HAP-1 (cell line): ENCODE results near the gene PBX1.

ENCODE experiments used
- DNase-seq, 2 experiments: peaks; one replicate each; pipeline ENCODE4 v3.0.0-alpha.2; 2016 to 2020; ENCODE audit warnings: low spot score in 2 of 2
- H3K27me3 ChIP-seq: fragments of 250-450 bp; sonication (Bioruptor Pico); 2 replicates; pipeline ENCODE4 v1.5.1; 2020; ENCODE audit warnings: low read depth, mild to moderate bottlenecking, moderate library complexity
- H3K36me3 ChIP-seq: fragments of 250-450 bp; sonication (Bioruptor Pico); replicated peaks from 2 replicates; pipeline ENCODE4 v1.5.1; 2020; ENCODE audit warnings: mild to moderate bottlenecking
- H3K4me1 ChIP-seq: fragments of 250-450 bp; sonication (Bioruptor Pico); 2 replicates; pipeline ENCODE4 v1.5.1; 2020; ENCODE audit warnings: mild to moderate bottlenecking
- H3K4me3 ChIP-seq: fragments of 250-450 bp; sonication (Bioruptor Pico); 2 replicates; pipeline ENCODE4 v1.5.1; 2020; ENCODE audit warnings: mild to moderate bottlenecking, moderate library complexity
- H3K9me3 ChIP-seq: fragments of 250-450 bp; sonication (Bioruptor Pico); 2 replicates; pipeline ENCODE4 v1.5.1; 2020; ENCODE audit warnings: mild to moderate bottlenecking, moderate library complexity
- in situ Hi-C: fragments of 300-500 bp; cut with MboI; formaldehyde crosslinking; loops from 3 replicates; pipeline ENCODE4 v1.14.3; 2020; ENCODE audit warnings: low sequenced_read_pairs, inconsistent platforms, mixed read lengths

Gene PBX1

DNA sequence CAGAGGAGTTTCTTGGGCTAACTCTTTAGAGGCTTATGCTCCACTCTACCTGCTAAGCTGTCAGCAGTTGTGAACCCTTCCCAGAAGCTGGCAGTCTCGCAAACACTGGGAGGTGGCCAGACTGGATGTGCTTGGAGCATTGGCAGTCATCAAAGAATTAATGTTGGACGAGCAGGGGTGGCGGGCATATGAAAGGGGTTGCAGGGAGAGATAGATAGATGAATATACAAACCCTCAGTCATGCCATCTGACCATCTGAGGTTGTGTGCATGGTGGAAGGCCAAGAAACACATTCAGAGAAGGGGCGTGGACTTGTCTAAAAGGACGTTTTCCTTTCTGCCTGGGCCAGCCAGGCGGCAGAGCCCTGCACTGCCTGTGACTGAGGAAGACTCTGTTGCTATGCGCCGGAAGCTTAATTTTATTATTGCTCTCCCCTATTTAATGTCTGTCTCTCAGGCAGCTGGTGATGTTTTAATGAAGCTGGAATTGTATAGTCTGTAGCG lies 164.4 kb downstream of the PBX1 start:
- H3K4me3 ChIP-seq: no peak overlapping the region
- no peaks in the 10 kb centered on the region for H3K9me3 ChIP-seq
- no peaks in the 10 kb centered on the region for H3K27me3 ChIP-seq
- H3K36me3 ChIP-seq: no peaks in the 10 kb centered on the region
- in situ Hi-C loops: no loop called here
- peaks cover 4% of the 10 kb centered on the region; the same call in 1 of the 2 replicates for H3K4me1 ChIP-seq
- DNase-seq: no peak

DNA sequence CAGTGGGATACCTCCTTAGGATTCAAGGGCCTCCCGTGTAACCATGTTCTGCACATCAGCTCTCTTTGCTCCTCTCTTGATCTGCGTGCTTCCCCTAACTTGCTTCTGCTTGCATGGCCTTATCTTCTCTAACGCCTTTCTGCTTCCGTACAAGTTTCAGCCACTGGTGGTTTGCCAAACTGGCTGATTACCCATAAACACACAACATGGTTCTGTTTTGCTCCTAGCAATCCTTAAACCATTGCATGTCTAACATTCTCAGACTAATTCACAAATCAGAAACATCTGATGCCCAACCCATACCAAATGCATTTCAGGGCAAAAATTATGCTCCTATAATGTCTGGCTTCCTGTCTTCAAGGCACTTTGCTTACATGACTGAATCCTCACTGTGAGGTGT lies 166.4 kb downstream of the PBX1 start:
- no peaks in the 10 kb centered on the region for H3K36me3 ChIP-seq
- no peak overlapping the region for H3K4me3 ChIP-seq
- H3K9me3 ChIP-seq: no peaks in the 10 kb centered on the region
- no peak for DNase-seq
- in situ Hi-C loops: no loop called here
- H3K4me1 ChIP-seq: no peaks in the 10 kb centered on the region
- H3K27me3 ChIP-seq: no peaks in the 10 kb centered on the region

DNA sequence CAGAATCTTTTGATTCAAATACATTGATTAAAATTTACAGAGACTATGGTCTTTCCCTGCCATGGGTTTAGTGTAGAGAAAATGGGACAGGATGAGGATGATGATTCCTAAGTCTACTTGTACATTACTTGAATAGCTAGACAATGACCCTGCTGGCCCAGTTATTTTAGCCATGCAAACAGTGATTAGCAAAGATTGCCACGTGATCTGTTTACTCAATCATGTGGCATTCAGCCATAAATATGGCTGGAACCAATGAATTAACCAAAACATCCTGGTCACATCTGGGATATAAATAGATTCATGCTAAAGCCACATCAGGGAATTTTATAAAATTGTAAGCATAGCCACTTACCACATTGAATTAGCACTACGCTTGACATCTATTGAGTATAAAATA lies 167.3 kb downstream of the PBX1 start:
- no peak for DNase-seq

DNA sequence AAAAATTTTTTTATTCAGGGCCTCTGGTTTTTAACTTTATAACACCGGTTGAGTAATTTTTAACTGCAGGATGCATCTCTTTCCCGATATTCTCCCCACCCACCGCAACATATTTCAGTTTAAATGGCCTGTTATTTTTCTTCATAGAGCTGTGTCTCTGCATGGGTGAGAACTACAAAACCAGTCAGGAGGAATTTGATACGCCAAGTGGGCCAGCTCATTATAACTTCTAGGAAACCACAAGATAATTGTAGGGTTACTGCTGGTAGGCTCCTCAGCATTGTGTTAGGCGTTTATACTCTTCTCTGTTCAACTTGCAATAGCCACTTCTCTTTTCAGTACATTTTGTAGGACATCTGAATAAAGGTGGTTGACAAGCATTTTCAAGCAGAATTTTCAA lies 169.7 kb downstream of the PBX1 start:
- H3K9me3 ChIP-seq: no peaks in the 10 kb centered on the region
- no peaks in the 10 kb centered on the region for H3K27me3 ChIP-seq
- no peak overlapping the region for H3K4me3 ChIP-seq
- H3K4me1 ChIP-seq: no peaks in the 10 kb centered on the region
- H3K36me3 ChIP-seq: no peaks in the 10 kb centered on the region
- in situ Hi-C loops: no loop called here
- no peak for DNase-seq

More for the DNA sequence above, 167.3 kb downstream of the PBX1 start:
- Histone ChIP-seq H3K9me3 (no peaks in the 10 kb centered on the region), H3K4me3 (no peak overlapping the region), H3K27me3 (no peaks in the 10 kb centered on the region), H3K36me3 (no peaks in the 10 kb centered on the region), H3K4me1 (no peaks in the 10 kb centered on the region)
- in situ Hi-C loops: no loop called here

DNA sequence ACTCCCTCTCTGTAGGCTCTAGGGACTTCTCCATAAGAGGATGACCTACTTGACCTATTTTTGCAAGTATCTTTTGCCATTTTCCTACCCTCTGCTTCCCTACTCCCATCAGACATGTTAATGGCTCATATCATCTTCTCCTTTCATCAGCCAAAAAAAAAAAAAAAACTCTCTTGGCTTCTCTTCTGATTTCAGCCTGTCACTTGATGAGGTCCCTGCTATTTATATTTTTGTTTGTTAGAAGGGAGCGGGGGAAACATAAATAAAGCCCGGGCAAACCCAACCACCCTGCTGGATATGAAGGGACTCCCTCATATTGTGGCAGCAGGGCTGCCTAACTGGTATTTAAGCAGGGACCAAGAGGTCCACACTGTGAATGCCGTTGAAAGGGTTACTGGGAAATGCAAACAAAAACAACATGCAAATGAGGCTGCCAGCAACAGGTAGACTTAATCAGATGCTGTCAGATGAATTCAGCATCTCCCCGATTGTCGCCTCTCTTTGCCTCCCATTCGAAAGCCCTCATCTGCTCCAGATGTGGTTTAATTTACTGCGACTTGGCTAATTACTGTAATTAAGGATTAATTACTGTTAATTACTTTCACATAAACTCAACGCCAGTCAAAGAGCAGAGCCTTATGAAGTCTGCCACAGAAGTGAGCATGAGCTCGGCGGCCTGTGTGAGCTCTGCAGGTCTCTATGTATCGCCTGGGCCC lies 172.3 kb downstream of the PBX1 start:
- Histone ChIP-seq H3K27me3 (no peaks in the 10 kb centered on the region), H3K36me3 (no peaks in the 10 kb centered on the region), H3K9me3 (no peaks in the 10 kb centered on the region), H3K4me3 (no peak overlapping the region), H3K4me1 (peaks cover 13% of the 10 kb centered on the region)
- in situ Hi-C loops: no loop called here
- no peak for DNase-seq

DNA sequence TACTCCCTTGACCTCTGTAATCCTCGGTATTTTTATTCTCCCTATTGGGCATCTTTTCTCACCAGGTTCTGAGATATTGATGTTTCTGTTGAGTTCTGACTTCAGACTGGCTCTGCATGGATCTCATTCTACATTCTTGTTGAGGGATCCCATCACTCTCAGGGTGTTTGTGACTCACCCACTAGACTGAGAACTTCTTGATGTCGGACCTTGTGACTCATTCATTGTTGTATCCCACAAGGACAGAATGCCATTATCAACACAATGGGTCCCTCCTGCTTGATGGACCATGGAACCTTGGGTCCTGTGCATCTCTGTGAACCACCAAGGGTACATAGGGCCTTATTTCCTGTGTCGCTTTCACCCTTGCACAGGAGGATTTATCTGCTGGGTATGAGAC lies 174.1 kb downstream of the PBX1 start:
- in situ Hi-C loops: no loop called here
- Histone ChIP-seq H3K4me1 (peaks cover 20% of the 10 kb centered on the region), H3K9me3 (no peaks in the 10 kb centered on the region), H3K27me3 (no peaks in the 10 kb centered on the region), H3K36me3 (no peaks in the 10 kb centered on the region), H3K4me3 (no peak overlapping the region)
- no peak for DNase-seq

DNA sequence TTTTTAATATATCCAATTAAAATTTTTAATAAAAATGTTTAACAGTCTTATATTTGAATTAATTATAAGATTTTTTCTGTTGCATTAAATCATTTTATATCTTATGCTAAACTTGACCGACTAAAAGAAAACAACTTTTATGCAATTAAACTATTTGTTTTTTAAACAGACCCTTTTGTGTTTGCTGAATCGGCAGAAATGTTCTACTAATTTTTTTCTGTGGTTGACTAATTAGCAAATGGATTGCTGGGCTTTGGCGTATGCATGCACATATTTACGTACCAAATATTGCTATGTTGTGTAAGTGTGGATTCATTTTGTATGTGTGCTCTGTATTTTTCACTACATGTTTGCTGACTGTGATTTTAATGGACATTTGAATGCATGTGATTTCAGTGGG lies 174.8 kb downstream of the PBX1 start:
- Histone ChIP-seq H3K4me1 (peaks cover 20% of the 10 kb centered on the region), H3K9me3 (no peaks in the 10 kb centered on the region), H3K4me3 (no peak overlapping the region), H3K36me3 (no peaks in the 10 kb centered on the region), H3K27me3 (no peaks in the 10 kb centered on the region)
- in situ Hi-C loops: no loop called here
- DNase-seq: no peak

DNA sequence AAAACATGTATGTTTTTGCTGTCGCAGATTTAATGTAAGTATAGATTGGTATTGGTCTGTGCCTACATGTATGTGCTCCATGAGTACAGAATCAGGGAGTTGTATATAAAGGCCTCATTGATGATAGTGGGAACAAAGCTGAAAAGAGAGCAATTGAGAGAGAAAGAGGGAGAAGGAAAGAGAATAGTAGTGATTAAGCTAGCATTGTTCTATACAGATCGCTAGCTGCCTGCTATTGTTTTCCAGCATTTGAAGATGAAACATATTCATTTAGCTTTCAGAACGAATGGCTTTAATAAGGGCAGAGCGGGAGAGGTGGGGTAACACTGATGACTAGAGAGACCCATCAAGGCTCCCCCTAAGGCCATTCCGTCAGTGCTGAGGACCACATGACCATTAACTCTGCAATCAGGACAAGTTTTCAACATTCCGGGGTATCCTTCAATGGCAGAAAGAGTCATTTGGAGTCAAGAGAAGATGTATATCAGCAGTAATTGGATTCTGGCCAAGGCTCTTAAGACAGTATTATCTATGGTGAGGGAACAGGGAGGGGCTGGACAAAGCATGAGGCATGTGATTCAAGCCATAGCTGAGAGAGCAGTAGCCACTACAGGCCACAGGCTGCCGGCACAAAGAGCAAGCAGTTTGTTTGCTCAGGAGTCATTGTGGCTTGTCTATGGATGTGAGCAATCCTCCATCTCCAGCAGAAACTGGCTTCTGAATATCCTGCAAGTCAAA lies 176.5 kb downstream of the PBX1 start:
- peak; percentile 65 to 70 for DNase-seq
- Histone ChIP-seq H3K36me3 (no peaks in the 10 kb centered on the region), H3K27me3 (no peaks in the 10 kb centered on the region), H3K4me1 (peaks cover 20% of the 10 kb centered on the region), H3K4me3 (no peak overlapping the region), H3K9me3 (no peaks in the 10 kb centered on the region)
- in situ Hi-C loops: no loop called here

DNA sequence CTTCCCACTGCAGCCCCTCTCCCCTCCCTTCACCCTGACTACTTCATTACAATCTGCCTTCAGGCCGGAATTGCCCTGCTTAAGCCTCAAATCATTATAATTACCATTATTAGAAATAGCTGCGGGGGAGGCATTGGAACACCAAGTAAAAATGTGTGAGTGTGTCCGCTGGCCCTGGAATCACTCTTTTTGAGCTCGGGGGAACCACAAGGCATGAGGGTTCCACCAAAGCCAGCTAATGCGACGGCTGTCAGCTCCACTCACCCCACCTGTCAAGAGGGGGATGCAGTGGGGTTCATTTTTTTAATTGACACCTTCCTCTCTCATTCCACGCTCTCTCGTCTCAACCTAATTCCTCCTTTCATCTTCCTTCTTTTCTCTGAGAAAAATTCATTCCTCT lies 177.2 kb downstream of the PBX1 start:
- Histone ChIP-seq H3K36me3 (no peaks in the 10 kb centered on the region), H3K4me3 (no peak overlapping the region), H3K4me1 (peaks cover 20% of the 10 kb centered on the region), H3K9me3 (no peaks in the 10 kb centered on the region), H3K27me3 (no peaks in the 10 kb centered on the region)
- DNase-seq: no peak
- in situ Hi-C loops: no loop called here

DNA sequence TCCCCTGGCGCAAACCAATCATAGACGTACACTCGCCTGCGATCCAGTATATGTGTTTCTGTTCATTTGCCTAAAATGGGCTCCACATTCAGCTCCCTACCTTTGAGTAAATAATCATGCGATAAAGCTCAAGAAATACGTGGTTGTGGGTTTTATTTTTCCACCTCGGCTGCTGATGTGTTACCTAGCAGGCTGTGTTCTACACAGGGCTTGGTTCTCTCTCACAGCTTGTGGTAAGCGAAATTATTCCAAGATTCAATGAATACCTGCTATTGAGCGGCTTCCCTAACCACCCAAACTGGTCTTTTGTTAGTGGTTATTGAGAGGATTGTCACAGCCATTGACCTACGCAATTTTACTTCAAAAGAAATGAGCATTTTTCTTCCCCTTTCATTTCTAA lies 180.2 kb downstream of the PBX1 start:
- DNase-seq: no peak
- in situ Hi-C loops: no loop called here

DNA sequence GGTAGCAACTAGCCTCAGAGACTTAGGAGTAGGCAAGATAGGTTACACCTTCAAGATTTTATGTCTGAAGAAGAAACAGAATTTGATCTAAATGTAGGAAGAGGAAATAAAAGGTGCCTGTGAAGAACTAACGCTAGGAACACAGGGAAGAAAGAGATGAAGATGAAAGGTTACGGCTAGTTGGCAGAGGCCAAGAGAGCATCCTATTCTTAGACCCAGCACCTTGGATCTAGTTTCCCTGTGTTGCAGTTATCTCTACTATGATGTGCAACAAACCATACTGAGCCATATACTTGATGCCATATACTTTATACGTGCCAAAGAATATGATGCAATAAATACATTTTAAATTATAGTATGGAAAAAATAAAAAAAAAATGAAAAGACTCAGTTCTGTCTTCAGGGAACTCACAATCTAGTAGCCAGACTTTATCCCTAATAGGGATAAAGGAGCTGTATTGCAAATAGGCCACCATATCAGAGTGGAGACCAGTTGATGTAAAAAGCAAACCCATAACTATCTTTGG lies 181.1 kb downstream of the PBX1 start:
- H3K4me1 ChIP-seq: peaks cover 19% of the 10 kb centered on the region
- in situ Hi-C loops: no loop called here
- H3K9me3 ChIP-seq: no peaks in the 10 kb centered on the region
- no peaks in the 10 kb centered on the region for H3K36me3 ChIP-seq
- no peaks in the 10 kb centered on the region for H3K27me3 ChIP-seq
- no peak for DNase-seq
- no peak overlapping the region for H3K4me3 ChIP-seq

More for the DNA sequence above, 180.2 kb downstream of the PBX1 start:
- no peaks in the 10 kb centered on the region for H3K36me3 ChIP-seq
- no peaks in the 10 kb centered on the region for H3K27me3 ChIP-seq
- H3K9me3 ChIP-seq: no peaks in the 10 kb centered on the region
- H3K4me3 ChIP-seq: no peak overlapping the region
- peaks cover 20% of the 10 kb centered on the region for H3K4me1 ChIP-seq

DNA sequence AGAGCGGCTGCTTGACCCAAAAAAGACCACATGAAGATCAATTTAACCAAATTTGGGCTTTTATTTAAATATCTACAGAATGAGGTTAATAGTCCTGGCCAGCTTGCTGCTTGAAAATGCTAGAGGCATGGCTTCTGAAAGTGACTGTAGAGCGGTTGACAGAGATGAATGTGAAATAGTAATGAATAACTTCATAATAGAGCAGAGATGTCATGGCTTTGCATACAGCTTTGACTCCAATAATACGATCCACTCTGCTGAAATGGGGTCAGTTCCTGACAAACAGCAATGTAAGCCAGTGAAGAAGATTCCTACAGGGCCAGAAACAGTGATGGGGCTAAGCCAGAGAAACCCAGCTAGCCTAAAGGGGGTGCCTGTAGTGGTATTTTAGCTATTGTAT lies 183.8 kb downstream of the PBX1 start:
- H3K4me3 ChIP-seq: no peak overlapping the region
- in situ Hi-C loops: no loop called here

DNA sequence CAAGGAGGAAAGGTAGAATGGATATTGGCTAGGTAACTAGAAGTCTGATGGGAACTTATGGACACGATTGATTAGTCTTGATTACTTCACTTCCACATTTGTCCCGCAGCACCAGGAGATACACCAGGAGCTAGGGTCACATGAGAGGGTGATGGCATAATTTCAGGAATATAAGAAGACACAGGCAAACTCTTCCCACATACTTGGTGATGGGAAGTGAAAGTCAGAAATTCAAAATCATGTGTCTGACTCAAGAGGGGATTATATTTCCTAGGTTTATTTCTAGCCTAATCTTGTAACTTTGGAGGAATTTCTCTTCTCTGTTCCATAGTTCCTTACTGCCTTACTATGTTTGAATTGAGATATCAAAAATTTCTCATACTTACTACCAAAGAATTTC lies 185.0 kb downstream of the PBX1 start:
- H3K27me3 ChIP-seq: no peaks in the 10 kb centered on the region
- in situ Hi-C loops: no loop called here
- no peaks in the 10 kb centered on the region; the same call in 1 of the 2 replicates for H3K4me1 ChIP-seq
- H3K36me3 ChIP-seq: no peaks in the 10 kb centered on the region
- no peak overlapping the region for H3K4me3 ChIP-seq
- no peak for DNase-seq
- H3K9me3 ChIP-seq: no peaks in the 10 kb centered on the region

More for the DNA sequence above, 183.8 kb downstream of the PBX1 start:
- no peaks in the 10 kb centered on the region for H3K36me3 ChIP-seq
- H3K4me1 ChIP-seq: no peaks in the 10 kb centered on the region
- no peaks in the 10 kb centered on the region for H3K9me3 ChIP-seq
- no peak for DNase-seq
- H3K27me3 ChIP-seq: no peaks in the 10 kb centered on the region

DNA sequence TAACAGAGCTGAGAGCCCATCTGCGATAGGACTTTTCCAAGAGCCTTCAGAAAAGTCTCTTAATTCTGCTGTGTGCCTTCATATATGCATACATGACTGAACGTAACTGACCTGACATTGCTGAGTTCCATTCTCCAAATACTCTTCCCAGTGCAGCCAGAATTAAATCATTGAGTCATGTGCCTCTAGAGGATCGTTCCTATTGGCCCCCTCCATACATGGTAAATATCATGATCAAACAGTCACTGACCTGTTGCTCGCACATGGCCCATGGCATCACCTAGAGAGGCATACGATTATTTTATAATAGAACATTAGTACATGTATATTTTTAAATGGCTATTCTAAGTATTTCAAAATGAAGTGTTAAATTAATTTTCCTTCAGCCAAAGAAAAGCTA lies 186.8 kb downstream of the PBX1 start:
- Histone ChIP-seq H3K4me1 (no peaks in the 10 kb centered on the region; the same call in 1 of the 2 replicates), H3K4me3 (no peak overlapping the region), H3K27me3 (no peaks in the 10 kb centered on the region), H3K9me3 (no peaks in the 10 kb centered on the region), H3K36me3 (no peaks in the 10 kb centered on the region)
- DNase-seq: no peak
- in situ Hi-C loops: no loop called here
